NB4 (cell line): ENCODE data around the gene CARD18.

Experiments used
- MYC ChIP-seq: IDR thresholded peaks from 2 replicates; pipeline ENCODE4 v1.6.1; 2011; ENCODE audit warnings: low read depth, low read length
- POLR2A ChIP-seq: IDR thresholded peaks from 2 replicates; pipeline ENCODE4 v1.6.1; 2011; ENCODE audit warnings: mild to moderate bottlenecking; ENCODE audit not compliant: insufficient read length; ENCODE audit errors: extremely low read depth
- TF ChIP-seq, protein P1 (sequence below): IDR thresholded peaks from one replicate; pipeline ENCODE4 v1.5.1; 2012; ENCODE audit warnings: low read depth, low read length
- TF ChIP-seq, protein P2 (sequence below): IDR thresholded peaks from 2 replicates; pipeline ENCODE4 v1.6.1; 2011; ENCODE audit warnings: low read depth, low read length

DNA sequence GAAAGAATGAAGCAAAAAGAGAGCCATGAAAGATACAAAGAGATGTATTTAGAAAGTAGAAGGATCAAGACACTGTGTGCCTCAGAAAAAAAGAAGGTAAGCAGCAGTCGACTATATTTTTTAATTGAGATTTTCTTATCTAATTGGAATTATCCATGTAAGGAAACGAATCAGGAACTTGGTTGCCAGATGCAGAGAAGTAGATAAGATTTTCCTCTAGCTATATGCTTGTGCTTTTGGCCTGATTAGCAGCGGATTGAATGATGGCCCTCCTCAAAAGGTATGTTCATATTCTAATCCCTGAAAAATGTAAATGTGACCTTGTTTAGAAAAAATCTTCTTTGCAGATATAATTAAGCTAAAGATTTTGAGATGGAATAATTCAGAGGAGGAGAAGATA lies 43.9 kb upstream of the CARD18 start:
- TF ChIP-seq, protein P1, sequence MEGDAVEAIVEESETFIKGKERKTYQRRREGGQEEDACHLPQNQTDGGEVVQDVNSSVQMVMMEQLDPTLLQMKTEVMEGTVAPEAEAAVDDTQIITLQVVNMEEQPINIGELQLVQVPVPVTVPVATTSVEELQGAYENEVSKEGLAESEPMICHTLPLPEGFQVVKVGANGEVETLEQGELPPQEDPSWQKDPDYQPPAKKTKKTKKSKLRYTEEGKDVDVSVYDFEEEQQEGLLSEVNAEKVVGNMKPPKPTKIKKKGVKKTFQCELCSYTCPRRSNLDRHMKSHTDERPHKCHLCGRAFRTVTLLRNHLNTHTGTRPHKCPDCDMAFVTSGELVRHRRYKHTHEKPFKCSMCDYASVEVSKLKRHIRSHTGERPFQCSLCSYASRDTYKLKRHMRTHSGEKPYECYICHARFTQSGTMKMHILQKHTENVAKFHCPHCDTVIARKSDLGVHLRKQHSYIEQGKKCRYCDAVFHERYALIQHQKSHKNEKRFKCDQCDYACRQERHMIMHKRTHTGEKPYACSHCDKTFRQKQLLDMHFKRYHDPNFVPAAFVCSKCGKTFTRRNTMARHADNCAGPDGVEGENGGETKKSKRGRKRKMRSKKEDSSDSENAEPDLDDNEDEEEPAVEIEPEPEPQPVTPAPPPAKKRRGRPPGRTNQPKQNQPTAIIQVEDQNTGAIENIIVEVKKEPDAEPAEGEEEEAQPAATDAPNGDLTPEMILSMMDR = no peak
- TF ChIP-seq, protein P2, sequence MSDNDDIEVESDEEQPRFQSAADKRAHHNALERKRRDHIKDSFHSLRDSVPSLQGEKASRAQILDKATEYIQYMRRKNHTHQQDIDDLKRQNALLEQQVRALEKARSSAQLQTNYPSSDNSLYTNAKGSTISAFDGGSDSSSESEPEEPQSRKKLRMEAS = no peak
- TF ChIP-seq MYC = no peak
- no peak for TF ChIP-seq POLR2A
